B cell (primary cell): ENCODE results near the gene CREB5. TPM values are rescaled to one million over a fixed set of nuclear protein-coding genes. Genes with fewer than 3 reads are reported as not detected.

Experiments used
- ATAC-seq: fragments of 200-7000 bp; cut with Tn5 transposase; one replicate; pipeline ENCODE4 v1.10.0; 2021; ENCODE audit warnings: low read depth, mild to moderate bottlenecking, moderate number of reproducible peaks, moderate library complexity
- CTCF ChIA-PET: fragments of 350-600 bp; sonication (Branson Sonifier 250); formaldehyde crosslinking; loops from one replicate; lab custom pipeline; 2021; ENCODE audit warnings: antibody characterized with exemption, inconsistent platforms; lab: Charles Lee
- POLR2A ChIA-PET: fragments of 350-600 bp; sonication (Branson Sonifier 250); formaldehyde crosslinking; loops from one replicate; lab custom pipeline; 2021; ENCODE audit warnings: antibody characterized with exemption; lab: Charles Lee
- DNase-seq: peaks from one replicate; pipeline ENCODE4 v3.0.0; 2013
- H2AFZ ChIP-seq: 2 replicates; pipeline ENCODE4 v1.6.1; 2012; ENCODE audit warnings: mild to moderate bottlenecking, low read depth, low read length; ENCODE audit not compliant: insufficient read depth, poor library complexity, severe bottlenecking
- H3K27ac ChIP-seq, 2 donors: 1 replicate in 1 of 2; 2 replicates in 1 of 2; pipeline ENCODE4 v1.5.1; 2012 to 2013; ENCODE audit warnings: low read length in 2 of 2, mild to moderate bottlenecking in 2 of 2, moderate library complexity in 1 of 2
- H3K27me3 ChIP-seq, 4 experiments: fragments of 200-600 bp in 1 of 4; sonication (generic) in 1 of 4; replicated peaks in 1 of 4; 1 replicate in 2 of 4; 2 replicates in 2 of 4; pipeline versions ENCODE4 v1.6.1 to v1.7.0; 2013 to 2016; ENCODE audit warnings: low read length in 3 of 4, mild to moderate bottlenecking in 2 of 4, mixed read lengths in 1 of 4, moderate library complexity in 1 of 4; ENCODE audit not compliant: insufficient read depth in 4 of 4, control insufficient read depth in 3 of 4; ENCODE audit errors: control extremely low read depth in 1 of 4
- H3K36me3 ChIP-seq, 2 experiments: replicated peaks in 1 of 2; 1 replicate in 1 of 2; 2 replicates in 1 of 2; pipeline versions ENCODE4 v1.6.1 to v1.7.1; 2013; ENCODE audit warnings: low read length in 1 of 2; ENCODE audit not compliant: insufficient read depth in 2 of 2, control insufficient read depth in 1 of 2; ENCODE audit errors: control extremely low read depth in 1 of 2, extremely low read depth in 1 of 2
- H3K4me1 ChIP-seq, 2 donors: fragments of 200-600 bp in 1 of 2; sonication (generic) in 1 of 2; 1 replicate in 1 of 2; 2 replicates in 1 of 2; pipeline versions ENCODE4 v1.5.1 to v1.6.1; 2013 to 2017; ENCODE audit warnings: low read length in 2 of 2; ENCODE audit not compliant: control insufficient read depth in 2 of 2, insufficient read depth in 2 of 2
- H3K4me2 ChIP-seq: replicated peaks from 2 replicates; pipeline ENCODE3; 2012; ENCODE audit warnings: mild to moderate bottlenecking, low read depth, low read length; ENCODE audit not compliant: poor library complexity, severe bottlenecking
- H3K4me3 ChIP-seq, 5 experiments: fragments of 200-600 bp in 1 of 5; sonication (generic) in 1 of 5; 1 replicate in 3 of 5; 2 replicates in 2 of 5; pipeline versions ENCODE4 v1.5.1 to v1.7.0; 2011 to 2016; ENCODE audit warnings: low read length in 4 of 5, mild to moderate bottlenecking in 4 of 5, low read depth in 2 of 5, control low read depth in 1 of 5, moderate library complexity in 1 of 5; ENCODE audit not compliant: insufficient read depth in 1 of 5; ENCODE audit errors: control extremely low read depth in 1 of 5, extremely low read depth in 1 of 5
- H3K79me2 ChIP-seq: fragments of 200-600 bp; sonication (generic); one replicate; pipeline ENCODE4 v1.6.0; 2016; ENCODE audit warnings: low read length; ENCODE audit not compliant: control insufficient read depth, insufficient read depth
- H3K9ac ChIP-seq: fragments of 200-600 bp; sonication (generic); 2 replicates; pipeline ENCODE4 v1.6.1; 2017; ENCODE audit warnings: mild to moderate bottlenecking, low read length, moderate library complexity
- H3K9me3 ChIP-seq, 3 donors: one replicate each; pipeline versions ENCODE4 v1.6.1 to v1.7.1; 2013; ENCODE audit warnings: low read length in 2 of 3; ENCODE audit not compliant: control insufficient read depth in 2 of 3, insufficient read depth in 1 of 3; ENCODE audit errors: control extremely low read depth in 1 of 3
- H4K20me1 ChIP-seq: 2 replicates; pipeline ENCODE4 v1.6.0; 2012; ENCODE audit warnings: mild to moderate bottlenecking, low read length; ENCODE audit not compliant: insufficient read depth, control insufficient read depth, poor library complexity, severe bottlenecking
- H3K27ac Mint-ChIP-seq: one replicate; pipeline ENCODE4 v1.8.0; 2021; ENCODE audit warnings: mixed read lengths
- H3K27me3 Mint-ChIP-seq: one replicate; pipeline ENCODE4 v1.8.0; 2021; ENCODE audit warnings: mixed read lengths
- H3K4me1 Mint-ChIP-seq: one replicate; pipeline ENCODE4 v1.8.0; 2021; ENCODE audit warnings: mixed read lengths
- H3K4me3 Mint-ChIP-seq: one replicate; pipeline ENCODE4 v1.8.0; 2021; ENCODE audit warnings: mixed read lengths
- H3K9me3 Mint-ChIP-seq: one replicate; pipeline ENCODE4 v1.8.0; 2022; ENCODE audit warnings: mixed read lengths; ENCODE audit not compliant: insufficient read depth
- CTCF ChIP-seq: fragments of 200-600 bp; IDR thresholded peaks from one replicate; pipeline ENCODE4 v1.8.0; 2022; ENCODE audit warnings: antibody characterized with exemption, mild to moderate bottlenecking
- EZH2 ChIP-seq: IDR thresholded peaks from 2 replicates; pipeline ENCODE4 v1.6.1; 2012; ENCODE audit warnings: borderline replicate concordance, low read depth, mild to moderate bottlenecking, moderate library complexity, low read length; ENCODE audit not compliant: insufficient read depth, poor library complexity, severe bottlenecking
- WGBS: methylation state at CpG from one replicate; pipeline ENCODE4 v1.1.5; 2013; ENCODE audit warnings: missing lambda C conversion rate; ENCODE audit not compliant: insufficient coverage; 5-methylcytosine and 5-hydroxymethylcytosine counted together
- intact Hi-C: fragments of 100-400 bp; cut with micrococcal nuclease; formaldehyde crosslinking; loops from one replicate; pipeline ENCODE4 v1.10.0; 2022
- polyA plus RNA-seq: library from polyadenylated mRNA; depleted of rRNA; stranded (reverse); fragments of >200 nt; gene quantifications from 2 replicates; pipeline ENCODE4 v1.2.3, GENCODE V29; 2012
- total RNA-seq, 2 donors: library from RNA; stranded (reverse); fragments of 120-200 nt in 1 of 2; gene quantifications; 1 replicate in 1 of 2; 2 replicates in 1 of 2; pipeline versions ENCODE4 v1.2.3 to v1.2.4, GENCODE V29; 2013 to 2022

CREB5 gene
- total and polyA plus RNA-seq, 2 donors (not counting 1 experiment from before 2014, with no cell fraction given) = 0.05 to 0.95 TPM

DNA sequence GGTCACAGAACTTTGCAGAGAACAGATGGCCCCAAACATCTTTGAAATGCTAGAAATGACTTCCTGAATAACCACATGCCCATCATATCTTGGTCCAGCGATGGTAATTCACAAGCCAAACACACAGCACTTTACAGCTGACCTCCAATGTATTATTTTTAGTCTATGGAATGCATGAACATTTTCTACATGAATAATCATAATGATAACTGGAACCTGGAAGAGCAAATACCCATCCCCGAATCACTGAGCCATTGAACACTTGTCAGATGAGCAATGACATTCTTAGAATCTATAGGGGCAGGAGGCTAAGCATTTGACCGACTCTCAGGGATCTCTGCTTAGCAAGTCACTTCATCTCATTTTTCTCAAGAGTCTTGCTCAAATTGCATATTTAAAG is 167.3 kb downstream of the CREB5 start:
- Histone ChIP-seq H3K27ac (no peak overlapping the region), H2AFZ (no peak overlapping the region), H3K9me3 (no peaks in the 10 kb centered on the region), H3K9ac (no peak overlapping the region), H3K79me2 (no peaks in the 10 kb centered on the region), H3K4me2 (no peak overlapping the region), H3K4me3 (no peak overlapping the region), H3K4me1 (no peaks in the 10 kb centered on the region), H3K36me3 (no peaks in the 10 kb centered on the region), H3K27me3 (no peaks in the 10 kb centered on the region), H4K20me1 (no peaks in the 10 kb centered on the region)
- DNase-seq = no peak
- POLR2A ChIA-PET = no interaction called here
- no peaks in the 10 kb centered on the region for H3K9me3 Mint-ChIP-seq
- intact Hi-C loops = no loop called here
- CTCF ChIA-PET = no interaction called here
- H3K27ac Mint-ChIP-seq = no peak overlapping the region
- no peaks in the 10 kb centered on the region for H3K4me1 Mint-ChIP-seq
- TF ChIP-seq CTCF (no peak), EZH2 (no peak)
- no CpG with 5 or more reads among the region's 3 CpGs for WGBS
- H3K4me3 Mint-ChIP-seq = no peak overlapping the region
- H3K27me3 Mint-ChIP-seq = peaks cover 32% of the 10 kb centered on the region
- ATAC-seq = no peak

DNA sequence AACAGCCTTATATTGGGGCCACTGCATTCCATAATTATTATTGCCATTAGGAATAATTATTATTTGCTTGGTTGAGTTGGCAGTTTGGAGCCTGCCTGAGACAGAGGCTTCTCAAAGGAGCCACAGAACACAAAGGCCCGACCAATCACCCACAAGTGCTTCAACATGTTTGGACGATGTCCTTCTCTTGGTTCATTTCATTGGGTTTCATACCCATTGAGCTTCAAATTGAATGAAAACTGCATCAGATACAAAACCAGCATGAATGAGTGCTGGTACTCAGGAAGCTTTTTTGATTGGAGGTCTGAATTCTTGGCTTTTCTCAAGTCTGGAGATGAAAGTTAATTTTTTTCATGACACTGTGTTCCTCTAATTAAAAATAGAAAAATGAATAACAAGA is 168.3 kb downstream of the CREB5 start:
- Histone ChIP-seq H3K27ac (no peak overlapping the region), H2AFZ (no peak overlapping the region), H3K4me2 (no peak overlapping the region), H3K27me3 (no peaks in the 10 kb centered on the region), H3K9ac (no peak overlapping the region), H3K79me2 (no peaks in the 10 kb centered on the region), H4K20me1 (no peaks in the 10 kb centered on the region), H3K4me3 (no peak overlapping the region), H3K4me1 (no peaks in the 10 kb centered on the region), H3K9me3 (no peaks in the 10 kb centered on the region), H3K36me3 (no peaks in the 10 kb centered on the region)
- Mint-ChIP-seq H3K4me1 (no peaks in the 10 kb centered on the region), H3K4me3 (no peak overlapping the region), H3K27ac (no peak overlapping the region), H3K9me3 (no peaks in the 10 kb centered on the region), H3K27me3 (peaks cover 22% of the 10 kb centered on the region)
- no peak for DNase-seq
- no peak for TF ChIP-seq EZH2
- no peak for TF ChIP-seq CTCF
- no CpG with 5 or more reads among the region's 2 CpGs for WGBS
- no peak for ATAC-seq
- ChIA-PET POLR2A (no interaction called here), CTCF (interaction anchor here (0.6 kb wide), 1 partner anchor 478 kb away, joined by 3 read pairs; no protein-coding TSS in a partner anchor)
- intact Hi-C loops = no loop called here
